Erythroblast (primary cell): ENCODE data around the gene CNNM4.

Experiments
- GATA1 ChIP-seq: IDR thresholded peaks from 2 replicates; pipeline ENCODE4 v1.6.1; 2011; ENCODE audit warnings: low read depth, mild to moderate bottlenecking, control low read depth, low read length, moderate library complexity
- POLR2A ChIP-seq: IDR thresholded peaks from 2 replicates; pipeline ENCODE4 v1.6.1; 2011; ENCODE audit warnings: mild to moderate bottlenecking, low read length

DNA sequence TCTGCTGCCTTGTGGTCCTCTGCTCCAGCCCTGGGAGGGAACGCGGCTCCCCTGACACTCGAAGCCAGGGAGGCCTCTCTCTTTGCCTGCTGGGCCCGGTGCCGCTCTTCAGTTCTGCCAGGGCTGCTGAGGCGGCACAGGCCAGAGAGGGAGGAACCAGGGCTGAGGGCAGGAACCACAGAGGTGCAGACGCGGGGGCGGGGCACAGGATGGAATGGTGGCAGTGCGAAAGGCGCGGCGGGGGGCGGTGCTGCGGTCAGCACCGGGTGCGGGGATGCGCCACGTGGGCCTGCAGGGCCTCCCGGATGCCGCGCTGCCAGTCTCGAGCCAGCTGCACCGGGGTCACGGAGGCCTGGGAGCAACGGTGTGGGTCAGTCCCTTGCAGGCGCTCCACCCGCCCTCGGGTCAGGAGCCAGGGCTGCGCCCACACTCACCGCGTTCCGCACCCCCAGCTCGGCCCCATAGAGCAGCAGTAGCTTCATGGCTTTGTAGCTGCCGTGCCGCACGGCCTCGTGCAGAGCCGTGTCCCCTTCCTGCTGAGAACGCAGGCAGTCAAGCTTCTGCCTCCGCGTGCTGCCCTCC is 78.7 kb downstream of the CNNM4 start:
- TF ChIP-seq POLR2A = no peak
- no peak for TF ChIP-seq GATA1
